T47D (cell line): ENCODE results near the gene WBP1L.
"Not testable (repeated sequence)": the region's sequence is repeated elsewhere in the genome, so short reads cannot be mapped to it uniquely, and the experiment has no call there.

ENCODE experiments used
- DNase-seq, 2 experiments: peaks; one replicate each; pipeline versions ENCODE4 v3.0.0 to v3.0.0-alpha.2; 2011 to 2012; ENCODE audit warnings: low read depth in 1 of 2, low spot score in 1 of 2
- JUND ChIP-seq: IDR thresholded peaks from 2 replicates; pipeline ENCODE4 v1.6.1; 2012; ENCODE audit warnings: low read depth
- in situ Hi-C: cut with HindIII; loops from 2 replicates; pipeline ENCODE4 v1.10.0; 2016; ENCODE audit warnings: low sequenced_read_pairs, low pct_unique_long_range_greater_than_20kb

The WBP1L gene

DNA sequence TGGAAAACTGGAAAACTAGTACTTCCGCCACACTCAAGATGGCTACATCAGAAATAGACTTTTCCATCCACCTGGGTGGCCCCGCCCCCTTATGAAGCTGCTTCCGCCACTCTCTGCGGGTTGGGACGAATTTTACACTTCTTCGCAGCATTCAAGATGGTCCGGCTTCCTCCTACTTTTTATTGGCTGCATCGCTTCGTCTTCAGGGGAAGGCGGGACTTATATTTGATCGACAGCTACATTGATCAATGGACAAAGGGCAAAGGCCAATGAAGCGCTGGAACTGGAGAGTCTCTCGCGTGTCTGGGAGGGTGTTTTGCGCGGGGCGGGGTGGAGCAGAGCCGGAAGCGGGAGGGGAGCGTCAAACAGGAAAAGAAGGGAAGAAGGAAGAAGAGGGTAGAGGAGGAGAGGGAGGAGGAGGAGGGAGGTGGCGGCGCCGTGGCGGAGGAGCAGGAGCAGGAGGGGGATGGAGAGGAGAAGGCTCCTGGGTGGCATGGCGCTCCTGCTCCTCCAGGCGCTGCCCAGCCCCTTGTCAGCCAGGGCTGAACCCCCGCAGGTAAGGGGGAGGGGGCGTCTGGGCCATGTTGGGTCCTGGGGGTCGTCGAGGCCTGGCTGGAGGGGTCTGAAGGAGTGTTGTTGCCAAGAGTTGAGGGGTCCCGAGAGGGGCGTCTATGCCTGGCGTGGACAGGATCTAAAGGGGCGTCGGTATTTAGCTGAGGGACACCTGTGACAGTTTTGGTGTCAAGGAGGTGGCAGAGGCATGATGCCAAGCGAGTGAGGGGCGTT, at the start of gene WBP1L:
Gene WBP1L (plus strand): TSS at position 361 of the 786 bp plus-strand sequence. CDS start 106 bp downstream, at position 467.
- TF ChIP-seq JUND = no peak
- DNase-seq = peak; percentile 92 to 100
- in situ Hi-C loops = no loop called here

DNA sequence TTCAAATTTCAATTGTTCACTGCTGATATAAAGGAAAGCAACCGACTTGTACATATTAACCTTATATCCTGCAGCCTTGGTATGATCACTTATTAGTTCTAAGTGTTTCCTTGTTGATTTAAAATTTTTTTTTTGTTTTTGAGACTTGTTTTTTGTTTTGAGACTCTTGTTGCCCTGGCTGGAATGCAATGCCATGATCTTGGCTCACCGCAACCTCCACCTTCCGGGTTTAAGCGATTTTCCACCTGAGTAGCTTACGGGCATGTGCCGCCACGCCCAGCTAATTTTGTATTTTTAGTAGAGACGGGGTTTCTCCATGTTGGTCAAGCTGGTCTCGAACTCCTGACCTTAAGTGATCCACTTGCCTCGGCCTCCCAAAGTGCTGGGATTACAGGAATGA, 48.3 kb upstream of the WBP1L start:
- DNase-seq, in situ Hi-C loops: not testable (repeated sequence)

DNA sequence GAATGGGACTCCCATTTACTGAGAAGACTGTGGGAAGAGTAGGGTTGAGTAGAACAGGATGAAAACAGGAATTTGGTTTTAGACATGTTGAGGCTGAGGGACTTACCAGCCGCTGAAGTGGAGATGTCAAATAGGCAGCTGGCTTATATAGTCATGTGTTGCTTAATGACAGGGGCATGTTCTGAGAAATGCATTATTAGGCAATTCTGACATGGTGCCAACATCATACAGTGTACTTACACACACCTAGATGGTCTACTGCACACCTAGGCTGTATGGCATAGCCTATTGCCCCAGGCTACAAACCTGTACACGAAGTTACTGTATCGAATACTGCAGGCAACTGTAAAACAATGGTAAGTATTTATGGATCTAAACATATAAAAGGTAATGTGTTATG, 47.0 kb upstream of the WBP1L start:
- TF ChIP-seq JUND = no peak
- in situ Hi-C loops = no loop called here
- DNase-seq = no peak

DNA sequence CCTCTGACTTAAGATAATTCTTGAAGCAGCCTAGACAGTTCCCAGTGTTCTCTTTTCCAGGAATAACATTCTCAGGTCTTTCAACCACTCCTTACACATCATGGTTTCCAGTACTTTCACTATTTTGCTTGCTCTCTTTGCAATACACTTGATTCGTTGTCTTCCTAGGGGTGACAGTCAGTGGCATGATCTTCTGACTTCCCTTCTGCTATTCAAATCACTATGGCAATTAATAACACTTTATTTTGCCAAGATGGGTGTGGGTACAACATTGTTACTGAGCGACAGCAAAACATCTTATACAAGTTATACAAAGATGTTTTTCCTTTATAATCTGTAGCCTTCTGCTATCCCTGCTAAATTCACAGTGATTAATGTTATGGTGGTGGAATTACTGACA, 44.9 kb upstream of the WBP1L start:
- TF ChIP-seq JUND = no peak
- in situ Hi-C loops = no loop called here
- DNase-seq = no peak

DNA sequence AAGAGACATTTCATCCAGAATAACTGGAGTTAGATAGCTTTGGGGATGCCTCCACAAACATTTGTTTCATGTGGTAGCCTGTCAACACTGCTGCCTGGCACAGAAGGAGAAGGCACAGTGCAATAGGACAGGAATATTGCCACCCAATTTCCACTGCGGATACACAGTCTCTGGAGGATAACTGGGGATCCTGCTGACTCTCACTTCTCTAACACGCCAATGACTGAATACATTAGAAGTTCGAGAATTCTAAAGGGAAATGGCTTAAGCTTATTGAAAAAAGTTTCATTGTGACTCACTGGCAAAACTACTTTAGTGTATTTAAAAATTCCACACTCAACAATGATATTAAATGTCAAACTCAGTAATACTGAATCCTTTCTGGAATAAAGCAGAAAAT, 42.5 kb upstream of the WBP1L start:
- DNase-seq = no peak
- TF ChIP-seq JUND = no peak
- in situ Hi-C loops = no loop called here

DNA sequence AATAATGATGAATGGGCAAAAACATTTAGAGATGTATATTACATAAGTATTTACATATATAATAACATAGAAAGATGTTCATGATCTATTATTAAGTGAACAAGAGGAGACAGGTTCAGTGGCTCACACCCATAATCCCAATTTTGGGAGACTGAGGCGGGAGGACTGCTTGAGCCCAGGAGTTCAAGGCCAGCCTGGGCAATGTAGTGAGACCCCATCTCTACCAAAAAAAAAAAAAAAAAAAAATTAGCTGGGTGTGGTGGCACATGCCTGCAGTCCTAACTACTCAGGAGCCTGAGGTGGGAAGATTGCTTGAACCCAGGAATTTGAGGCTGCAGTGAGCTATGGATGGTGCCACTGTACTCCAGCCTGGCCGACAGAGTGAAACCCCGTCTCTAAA, 42.0 kb upstream of the WBP1L start:
- in situ Hi-C loops = no loop called here
- no peak for TF ChIP-seq JUND
- DNase-seq = no peak

DNA sequence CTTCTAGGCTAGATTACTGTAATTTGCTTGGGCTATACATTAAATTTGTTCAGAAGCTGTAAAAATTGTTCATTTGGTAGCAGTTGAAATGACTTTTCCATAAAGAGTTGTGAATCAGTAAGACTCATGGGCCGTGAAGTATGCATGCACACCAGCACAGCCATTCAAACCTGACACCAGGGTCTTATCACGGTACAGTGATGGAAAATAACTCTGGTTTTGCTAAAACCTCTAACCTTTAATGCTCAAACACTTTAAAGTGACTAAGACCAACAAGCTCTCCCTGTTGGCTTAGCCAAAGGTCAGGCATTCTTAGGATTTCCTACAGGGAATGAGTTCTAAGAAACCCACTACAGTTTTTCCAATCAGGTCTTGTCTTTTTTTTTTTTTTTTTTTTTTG, 41.0 kb upstream of the WBP1L start:
- no peak for DNase-seq
- TF ChIP-seq JUND = no peak
- in situ Hi-C loops = no loop called here

DNA sequence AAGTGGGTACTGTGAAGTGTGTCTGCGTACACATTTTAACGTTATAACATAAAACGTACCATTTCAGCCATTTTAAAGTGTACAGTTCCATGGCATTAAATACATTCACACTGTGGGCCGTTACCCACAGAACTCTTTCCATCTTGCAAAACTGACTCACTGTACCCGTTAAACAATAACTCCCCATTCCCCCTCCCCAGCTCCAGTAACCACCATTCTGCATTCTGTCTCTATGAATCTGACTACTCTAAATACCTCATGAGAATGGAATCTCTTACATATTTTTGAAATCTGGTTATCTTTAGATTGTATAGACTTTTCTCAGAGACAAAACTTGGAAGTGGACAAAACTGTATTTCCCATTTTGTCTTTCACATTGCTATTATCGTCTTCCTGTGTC, 38.8 kb upstream of the WBP1L start:
- DNase-seq = no peak
- no peak for TF ChIP-seq JUND
- in situ Hi-C loops = no loop called here

DNA sequence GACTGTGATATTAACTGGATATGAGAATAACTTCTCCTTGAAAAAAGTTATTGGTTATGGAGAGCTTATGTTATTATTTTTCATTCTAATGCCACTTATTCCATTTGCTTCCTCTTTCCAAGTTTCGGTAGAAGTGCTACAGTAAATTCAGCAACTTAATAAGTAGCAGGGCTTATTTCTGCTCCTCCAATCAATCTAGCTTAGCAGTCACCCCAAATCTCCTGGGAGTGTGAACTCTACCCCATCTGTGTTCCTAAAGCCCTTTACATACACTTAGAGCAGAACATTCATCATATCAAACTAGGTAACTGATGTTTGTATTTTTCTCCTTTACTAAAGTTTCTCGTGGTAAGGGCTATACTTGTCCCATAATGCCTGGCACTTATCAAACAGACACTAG, 38.2 kb upstream of the WBP1L start:
- DNase-seq = no peak
- TF ChIP-seq JUND = no peak
- in situ Hi-C loops = no loop called here

DNA sequence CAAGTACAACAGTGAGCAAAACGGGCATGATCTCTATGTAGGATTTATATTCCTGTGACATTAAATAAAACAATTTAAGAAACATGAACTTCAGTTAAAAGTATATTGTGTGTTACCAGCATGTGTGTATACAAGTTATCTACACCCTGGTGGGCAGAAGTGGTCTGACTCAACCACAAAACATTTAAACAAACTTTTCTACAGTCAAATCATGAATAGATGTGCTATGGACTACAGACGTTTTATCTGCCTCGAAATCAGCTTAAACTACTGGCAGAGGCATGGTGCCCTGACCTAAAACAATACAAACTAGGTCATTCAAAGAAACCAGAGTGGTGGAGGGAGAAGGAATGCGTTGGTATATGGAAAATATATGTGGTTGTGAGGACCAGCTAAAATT, 33.1 kb upstream of the WBP1L start:
- peak; percentile 96; the same call in 1 of the 2 replicates for TF ChIP-seq JUND
- DNase-seq = peak in 1 of 2 experiments; percentile 97
- in situ Hi-C loops = no loop called here

DNA sequence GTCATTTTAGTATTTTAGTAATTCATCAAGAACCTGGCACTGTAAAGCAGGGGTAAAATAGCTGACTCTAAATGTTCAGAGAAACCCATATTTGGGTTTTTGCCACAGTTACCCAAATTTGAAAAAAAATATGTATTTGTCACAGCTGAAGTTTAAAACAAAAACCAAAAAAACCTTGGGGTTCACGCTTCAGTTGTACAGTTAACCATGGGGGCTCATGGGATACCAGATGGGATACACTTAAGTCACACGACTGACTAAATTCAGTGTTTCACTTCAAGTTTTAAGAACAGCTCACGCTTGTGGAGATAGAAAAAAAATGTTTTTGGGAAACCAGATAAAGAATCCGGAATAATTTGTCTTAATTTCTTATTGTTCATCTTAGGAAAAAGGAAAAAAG, 31.7 kb upstream of the WBP1L start:
- no peak for TF ChIP-seq JUND
- in situ Hi-C loops = no loop called here
- DNase-seq = no peak

DNA sequence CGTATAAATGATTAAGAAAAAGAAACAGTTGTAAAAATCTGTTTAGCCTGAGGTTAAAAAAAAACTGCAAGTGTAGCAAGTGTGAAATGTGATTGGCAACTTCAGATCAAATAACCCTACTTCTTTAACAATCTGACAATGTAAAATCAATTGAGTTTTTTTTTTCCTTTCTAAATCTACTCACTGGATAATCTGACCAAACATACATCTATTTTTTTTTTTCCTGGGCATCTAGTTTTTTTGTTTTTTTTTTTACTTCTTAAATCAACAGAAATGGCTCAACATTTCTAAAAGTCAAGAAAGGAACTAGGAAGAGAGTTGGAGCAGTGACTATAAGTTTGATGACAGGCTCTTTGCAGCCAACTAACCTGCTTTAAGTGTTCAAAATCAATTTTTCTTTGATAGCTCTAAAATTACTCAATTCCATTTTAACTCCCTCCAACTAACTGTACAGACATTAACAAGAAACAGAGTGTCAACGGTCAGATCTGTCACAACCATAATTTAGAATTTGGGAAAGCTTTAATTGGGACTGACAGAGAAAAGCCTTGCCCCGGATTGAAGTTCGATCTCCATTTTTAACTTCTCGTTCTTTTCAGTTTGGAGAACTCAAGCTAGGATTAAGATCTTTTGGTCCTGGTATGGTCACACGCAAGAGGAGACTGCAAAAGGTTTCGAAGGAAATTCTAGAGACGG, 30.8 kb upstream of the WBP1L start:
- no peak for DNase-seq
- in situ Hi-C loops = no loop called here
- no peak for TF ChIP-seq JUND

DNA sequence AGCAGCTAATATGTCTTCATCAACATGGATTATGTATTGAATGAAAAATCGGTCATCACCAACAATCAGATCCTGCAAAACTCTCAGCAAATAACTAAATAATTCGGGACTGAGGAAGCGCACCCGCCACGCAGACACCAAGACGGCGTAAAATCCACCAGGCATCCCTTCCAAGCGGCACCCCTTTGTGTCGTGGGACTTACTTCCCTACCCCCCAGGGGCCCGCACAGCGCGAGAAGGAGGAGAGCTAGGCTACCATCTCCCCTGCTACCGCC, 30.3 kb upstream of the WBP1L start:
- no peak for DNase-seq
- TF ChIP-seq JUND = no peak
- in situ Hi-C loops = no loop called here
